GM10847 (cell line): Measurements from ENCODE around the gene CHD5.

Source experiments
- POLR2A ChIP-seq: IDR thresholded peaks from 2 replicates; pipeline ENCODE4 v1.6.1; 2011; ENCODE audit not compliant: insufficient read length; ENCODE audit errors: extremely low read depth

CHD5 gene

DNA sequence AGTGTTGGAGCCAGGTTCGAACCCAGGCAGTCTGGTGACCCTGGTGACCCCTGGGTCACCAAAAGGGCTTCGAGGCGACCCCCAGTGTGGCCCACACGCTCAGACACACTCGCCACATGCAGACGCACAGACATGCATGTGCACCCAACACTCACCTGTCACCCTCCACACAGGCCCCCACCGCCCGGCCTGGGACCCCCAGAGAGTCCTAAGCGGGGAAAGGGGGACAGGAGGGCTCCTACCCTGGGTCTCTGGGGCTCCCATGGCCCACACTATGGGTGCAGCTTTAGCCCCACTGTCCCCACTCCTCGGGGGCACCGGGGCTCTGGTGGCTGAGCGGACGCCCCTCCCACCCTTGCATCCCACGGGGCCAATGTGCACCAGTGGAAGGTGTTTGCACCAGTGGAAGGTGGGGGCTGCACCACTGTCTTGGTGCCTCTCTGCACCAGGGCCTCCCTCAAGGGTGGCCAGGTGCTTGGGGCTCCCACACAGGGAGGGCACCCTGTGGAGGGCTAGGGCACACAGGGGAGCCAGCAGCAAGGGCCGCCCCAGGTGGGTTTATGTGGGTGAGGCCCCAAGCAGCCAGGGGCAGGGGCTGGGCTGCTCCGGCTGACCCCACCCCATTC lies 9.9 kb downstream of the CHD5 start:
- TF ChIP-seq POLR2A: no peak

DNA sequence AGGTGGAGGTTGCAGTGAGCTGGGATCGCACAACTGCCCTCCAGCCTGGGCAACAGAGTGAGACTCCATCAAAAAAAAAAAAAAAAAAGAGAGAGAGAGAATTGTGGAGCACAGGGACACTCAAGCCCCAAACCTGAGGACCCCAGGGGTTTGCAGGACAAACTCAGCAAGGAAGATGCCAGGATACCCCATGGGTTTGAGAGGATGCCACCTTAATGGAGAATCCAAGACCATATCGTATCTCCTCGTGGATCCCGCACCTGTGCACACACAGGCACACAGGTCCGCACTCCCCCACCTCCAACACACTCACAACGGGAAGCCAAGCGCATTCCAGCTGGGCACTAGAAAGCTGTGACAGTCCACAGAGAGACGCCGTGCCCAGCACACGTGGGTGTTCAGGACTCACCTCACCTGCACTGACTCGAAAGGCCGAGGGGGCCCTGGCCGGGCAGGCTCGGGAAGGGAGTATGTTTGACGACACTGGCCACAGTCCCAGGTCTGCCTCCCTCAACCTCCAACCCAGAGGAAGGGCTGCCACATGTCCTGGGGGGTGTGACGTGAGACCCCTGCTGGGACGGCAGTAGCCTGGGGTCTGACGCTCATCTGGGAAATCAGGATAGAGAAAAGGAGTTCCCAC lies 11.1 kb downstream of the CHD5 start:
- TF ChIP-seq POLR2A: no peak

DNA sequence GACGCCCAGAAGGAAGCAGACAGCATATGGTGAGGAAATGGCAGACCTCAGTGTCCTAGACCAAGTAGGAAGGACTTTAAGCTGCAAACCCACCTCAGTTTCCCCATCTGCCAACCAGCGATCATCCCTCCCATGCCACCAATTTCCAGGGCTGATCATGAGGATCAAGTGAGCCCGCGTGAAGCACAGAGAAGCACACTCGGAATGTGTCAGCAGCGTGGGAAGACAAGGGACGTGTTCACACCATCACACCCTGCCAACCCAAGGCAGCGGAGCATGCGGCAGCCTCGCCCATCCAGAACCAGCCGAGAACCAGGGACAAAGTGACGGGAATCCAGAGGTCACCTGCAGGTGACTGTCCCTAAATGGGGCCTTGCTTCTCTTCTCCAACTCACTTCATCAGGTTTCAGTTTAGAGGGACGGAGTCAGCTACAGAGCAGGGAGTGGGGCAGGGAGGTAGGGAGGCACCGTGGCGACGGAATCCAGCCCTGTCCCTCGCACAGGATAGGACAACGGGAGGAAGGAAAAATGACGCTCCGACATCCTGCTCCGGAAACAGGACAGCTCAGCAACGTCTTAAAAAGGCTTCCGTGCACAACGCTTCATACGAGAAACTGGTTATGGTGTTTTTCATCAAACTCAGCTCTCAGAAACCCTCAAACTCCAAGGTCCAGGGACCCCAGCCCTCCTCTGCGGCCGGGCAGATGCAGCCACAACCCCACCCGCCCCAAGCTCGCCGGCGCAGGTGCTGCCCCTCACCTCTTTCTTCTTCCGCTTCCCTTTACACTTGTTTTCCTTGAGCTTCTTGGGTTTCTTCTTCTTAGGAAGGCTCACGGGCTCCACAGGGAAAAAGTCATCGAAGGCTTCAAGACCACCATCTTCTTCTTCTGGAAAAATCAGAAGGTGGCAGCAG lies 12.5 kb downstream of the CHD5 start:
- no peak for TF ChIP-seq POLR2A

DNA sequence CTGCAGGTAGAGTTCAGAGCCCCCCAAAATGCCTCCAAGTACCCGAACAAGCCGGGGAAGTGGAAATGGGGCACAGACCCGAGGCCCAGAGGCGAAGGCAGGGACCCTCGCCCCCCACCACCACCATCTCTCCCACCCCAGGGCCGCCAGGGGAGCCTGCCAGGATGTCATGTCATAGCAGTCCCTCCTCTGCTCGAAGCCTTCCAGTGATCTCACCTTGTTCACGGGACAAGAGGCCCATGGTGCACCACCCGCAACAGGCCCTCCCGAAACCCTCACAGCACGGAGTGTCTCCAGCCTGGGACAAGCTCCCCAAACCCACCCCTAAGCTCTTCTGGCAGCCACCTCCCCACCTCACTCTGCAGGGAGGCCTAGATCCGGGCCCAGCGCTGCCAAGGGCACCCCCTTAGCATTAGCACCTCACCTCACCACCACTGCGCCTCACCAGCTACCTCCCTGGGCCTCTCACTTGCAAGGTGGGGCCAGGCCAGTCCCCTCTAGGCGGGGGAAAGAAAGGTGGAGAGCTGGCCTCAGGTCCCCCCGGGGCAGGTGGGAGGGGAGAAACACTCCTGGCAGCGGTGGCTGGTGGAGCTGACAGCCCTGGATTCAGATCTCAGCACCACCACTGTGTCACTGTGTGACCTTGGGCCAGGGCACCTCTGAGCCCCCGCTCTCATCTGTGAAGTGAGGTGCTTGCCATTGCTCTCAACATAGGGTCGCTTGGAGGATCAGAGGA lies 13.3 kb downstream of the CHD5 start:
- no peak for TF ChIP-seq POLR2A

DNA sequence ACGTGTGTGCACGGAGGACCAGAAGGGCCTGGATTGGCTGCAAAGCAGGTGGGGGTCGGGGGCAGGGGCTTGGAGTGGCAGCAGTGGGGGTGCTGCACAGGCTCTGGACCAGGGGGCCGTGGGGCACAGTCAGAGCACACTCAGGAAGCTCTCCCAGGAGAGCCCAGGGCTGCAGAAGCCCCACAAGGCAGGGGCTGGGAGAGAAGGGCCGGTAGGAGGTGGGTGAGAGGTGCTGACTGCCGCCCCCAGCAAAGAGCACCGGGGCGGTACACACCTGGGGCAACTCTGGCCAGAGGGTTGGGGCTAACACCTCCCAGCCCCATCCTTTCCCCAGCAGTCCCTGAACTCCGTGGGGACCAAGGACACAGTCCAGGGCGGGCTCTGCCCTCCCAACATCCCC lies 13.9 kb downstream of the CHD5 start:
- TF ChIP-seq POLR2A: no peak

DNA sequence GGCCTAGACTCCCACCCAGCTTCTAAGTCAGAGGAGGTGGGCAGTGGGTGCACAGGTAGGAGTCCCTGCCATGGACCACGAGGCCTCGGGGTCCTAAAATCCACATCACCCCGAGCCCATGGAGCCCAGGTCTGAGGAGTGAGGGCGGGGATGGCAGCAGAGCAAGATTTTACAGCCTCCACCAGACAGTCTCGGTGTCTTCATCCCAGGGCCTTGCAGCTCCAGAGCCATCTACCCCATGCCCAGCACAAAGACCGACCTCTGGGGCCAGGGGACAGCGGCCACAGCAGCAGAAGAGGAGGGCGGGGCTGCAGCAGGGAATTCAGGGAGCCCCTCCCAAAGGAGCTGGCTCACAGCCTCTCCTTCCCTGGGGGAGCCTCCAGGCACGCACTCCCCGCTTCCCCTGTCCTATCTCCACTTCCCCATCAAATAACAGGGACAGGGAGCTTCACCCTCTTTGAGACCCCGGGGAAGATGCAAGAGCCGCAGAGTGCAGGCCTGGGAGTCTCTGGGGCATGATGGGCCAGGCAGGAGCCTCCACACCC lies 14.6 kb downstream of the CHD5 start:
- no peak for TF ChIP-seq POLR2A

DNA sequence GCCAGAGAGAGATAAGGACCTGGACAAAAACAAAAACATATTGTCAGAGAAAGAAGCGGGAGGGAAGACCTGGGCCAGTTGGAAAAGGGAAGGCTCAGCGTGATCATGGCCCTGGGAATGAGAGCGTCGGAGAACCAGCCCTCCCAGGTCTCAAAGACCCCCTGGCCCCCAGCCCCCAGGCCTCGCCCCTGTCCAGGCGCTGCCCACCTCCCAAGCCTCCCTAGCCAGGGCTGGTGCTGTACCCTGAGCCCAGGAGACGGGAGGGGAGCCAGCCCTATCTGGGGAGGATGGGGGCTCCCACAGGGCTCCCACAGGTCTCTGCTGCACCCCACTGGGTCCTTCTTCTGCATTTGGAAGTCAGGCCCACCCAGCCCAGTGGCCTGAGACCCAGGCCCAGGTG lies 15.1 kb downstream of the CHD5 start:
- no peak for TF ChIP-seq POLR2A

DNA sequence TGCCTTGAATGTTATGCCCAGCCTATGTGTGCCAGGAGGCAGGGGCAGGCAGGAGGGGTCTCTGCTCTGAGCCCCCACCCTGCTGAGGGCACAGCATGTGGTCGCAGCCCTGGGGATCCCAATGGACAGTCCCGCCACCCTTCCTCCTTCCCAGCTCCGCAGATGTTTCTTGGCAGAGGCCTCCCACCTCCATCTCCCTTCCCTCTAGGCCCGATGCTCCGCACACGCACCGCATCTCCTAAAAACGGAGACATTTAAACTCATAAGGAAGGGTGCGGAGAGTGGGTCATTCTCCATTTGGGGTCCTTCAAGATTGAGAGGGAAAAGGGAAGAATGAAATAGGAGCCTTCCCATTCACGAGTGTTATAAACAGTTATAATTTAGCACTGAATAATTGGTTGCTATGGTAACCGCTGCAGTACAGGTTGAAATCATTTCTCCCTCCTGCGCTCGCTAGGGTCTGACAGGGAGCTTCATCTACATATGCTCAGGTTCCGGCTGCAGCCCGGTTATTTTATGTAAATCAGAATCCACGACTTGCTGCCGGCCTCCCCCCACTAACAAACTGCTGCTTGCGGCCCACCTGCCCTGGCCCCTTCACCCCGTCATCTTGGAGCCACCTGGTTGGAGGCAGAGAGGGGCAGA lies 16.0 kb downstream of the CHD5 start:
- no peak for TF ChIP-seq POLR2A

DNA sequence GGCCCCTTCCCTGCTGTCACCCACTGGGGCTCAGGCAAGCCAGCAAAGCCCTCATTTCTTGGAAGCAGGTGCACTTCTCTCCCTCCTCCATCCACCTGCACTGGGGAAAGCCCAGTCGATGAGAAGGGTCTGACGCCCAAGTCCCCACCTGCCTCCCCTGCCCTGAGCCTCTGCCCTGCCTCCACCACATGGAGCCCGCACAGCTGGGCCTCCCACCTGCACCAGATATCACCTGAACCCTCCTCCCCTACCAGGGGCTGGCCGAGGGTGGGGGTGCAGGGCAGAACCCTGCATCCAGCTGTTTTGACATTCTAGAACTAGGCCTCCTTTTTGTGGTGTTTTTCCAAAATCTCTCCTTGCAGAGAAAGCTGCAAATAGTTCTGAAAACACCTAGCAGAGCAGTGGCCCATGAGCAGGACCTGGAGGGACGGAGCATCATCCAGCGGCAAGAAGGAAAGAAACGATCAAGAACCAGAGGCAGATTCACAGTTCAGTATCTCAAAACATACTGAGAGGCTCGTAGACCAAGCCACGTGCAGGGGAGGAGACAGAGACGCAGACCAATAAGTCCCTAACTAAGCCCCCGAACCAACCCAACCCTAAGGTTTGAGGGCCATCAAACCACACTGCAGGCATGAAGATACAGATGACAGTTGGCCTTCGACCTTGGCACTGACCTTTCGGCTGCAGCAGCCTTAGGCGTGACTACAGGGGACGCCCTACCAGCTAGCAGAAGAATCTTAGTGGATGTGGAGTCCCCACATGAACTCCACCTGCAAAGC lies 16.7 kb downstream of the CHD5 start:
- TF ChIP-seq POLR2A: no peak

DNA sequence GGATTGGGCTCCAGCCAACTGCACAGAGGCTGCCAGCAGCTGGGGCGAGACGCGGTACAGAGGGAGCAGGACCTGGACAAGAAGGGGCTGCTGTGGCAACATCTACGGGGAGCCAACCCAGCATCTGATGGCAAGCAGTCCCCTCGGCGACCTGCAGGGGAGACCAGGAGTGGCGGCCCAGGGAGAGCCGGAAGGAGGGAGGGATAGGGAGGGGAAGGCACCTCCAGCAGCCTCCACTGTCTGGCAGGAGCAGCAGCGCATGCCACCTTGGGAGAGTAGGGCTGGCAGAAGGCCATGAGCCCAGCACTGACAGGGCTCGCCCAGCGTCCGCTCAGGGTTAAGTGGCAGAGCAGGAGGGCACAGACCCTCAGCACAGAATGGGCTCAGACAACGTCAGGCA lies 17.3 kb downstream of the CHD5 start:
- TF ChIP-seq POLR2A: no peak

DNA sequence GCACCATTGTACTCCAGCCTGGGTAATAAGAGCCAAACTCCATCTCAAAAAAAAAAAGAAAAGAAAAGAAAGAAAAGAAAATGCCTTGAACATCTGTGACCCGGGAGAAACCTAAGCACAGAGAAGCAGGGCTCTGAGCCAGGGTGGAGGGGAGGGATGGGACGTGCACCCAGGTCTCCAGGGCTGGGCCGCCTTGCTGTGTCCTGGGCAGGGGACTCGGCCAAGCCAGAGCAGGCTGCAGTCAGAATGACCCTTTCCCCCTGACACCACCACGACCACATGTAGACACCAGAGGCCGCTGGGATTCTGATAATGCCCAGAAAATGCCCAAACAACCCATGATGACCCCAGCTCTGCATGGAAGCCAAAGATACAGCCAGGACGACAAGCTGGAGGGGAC lies 17.8 kb downstream of the CHD5 start:
- TF ChIP-seq POLR2A: no peak

DNA sequence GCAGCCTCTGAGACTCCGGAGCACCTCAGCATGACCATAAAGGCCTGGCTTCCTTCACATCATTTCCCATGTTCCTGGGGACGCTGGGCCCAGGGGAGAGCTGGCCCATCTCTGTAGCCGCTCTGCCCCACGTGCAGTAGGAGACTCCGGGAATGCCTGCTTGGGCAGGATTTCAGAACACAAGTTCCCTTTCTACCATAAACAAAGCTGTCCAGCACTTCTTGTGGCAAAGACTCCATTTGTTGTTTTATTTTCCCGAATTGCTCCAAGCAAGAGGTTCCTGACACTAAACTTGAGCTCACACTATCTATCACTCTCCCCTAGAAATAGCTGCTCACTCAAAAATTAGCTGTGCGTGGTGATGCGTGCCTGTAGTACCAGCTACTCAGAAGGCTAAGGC lies 21.9 kb downstream of the CHD5 start:
- no peak for TF ChIP-seq POLR2A

DNA sequence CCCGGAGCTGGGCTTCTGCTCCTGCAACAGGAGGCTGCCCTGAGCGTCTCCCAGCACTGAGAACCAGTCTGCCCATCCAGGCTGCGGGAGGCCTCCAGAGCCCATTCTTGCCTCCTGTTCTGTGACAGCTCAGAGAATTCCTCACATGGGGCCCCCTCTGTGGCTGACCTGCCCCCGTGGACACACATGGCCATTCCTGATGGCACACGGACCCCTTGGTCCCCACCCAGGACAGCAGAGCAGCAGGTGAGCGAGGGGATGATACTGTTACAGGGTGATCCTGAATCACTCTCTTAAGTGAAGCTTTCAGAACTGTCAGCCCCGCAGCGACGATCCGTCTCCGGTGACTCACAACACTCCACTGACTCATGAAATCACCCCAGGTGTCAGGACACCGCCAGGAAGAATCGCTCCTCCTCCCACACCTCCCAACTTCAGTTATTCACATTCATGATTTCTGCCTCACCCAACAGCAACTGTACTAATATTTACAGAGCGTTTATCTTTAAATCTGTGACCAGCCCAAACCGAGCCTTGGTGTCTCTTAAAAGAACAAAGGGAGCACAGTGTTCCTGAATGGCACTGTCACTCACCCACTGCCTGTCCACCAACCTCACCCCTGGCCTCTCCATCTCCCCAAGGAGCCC lies 22.5 kb downstream of the CHD5 start:
- TF ChIP-seq POLR2A: no peak
